Small intestine (tissue), 7 donors: ENCODE results near the gene EYS. TPM values are rescaled to one million over a fixed set of nuclear protein-coding genes. Genes with fewer than 3 reads are reported as not detected.
A peak's percentile ranks its signal among the peaks of the same experiment; 100 is the strongest.
"Not testable (repeated sequence)": the region's sequence is repeated elsewhere in the genome, so short reads cannot be mapped to it uniquely, and the experiment has no call there.

Source experiments
- DNase-seq, 2 donors: peaks; one replicate each; pipeline versions ENCODE4 v3.0.0 to v3.0.0-alpha.2; 2013
- FAIRE-seq: peaks from 2 replicates; lab custom pipeline; 2012; peaks lifted over from hg19 to GRCh38; lab: Jason Lieb, UNC
- H3K27ac ChIP-seq, 3 donors: one replicate each; pipeline ENCODE4 v1.5.1; 2013; ENCODE audit warnings: low read length in 2 of 3, mild to moderate bottlenecking in 2 of 3, control low read depth in 1 of 3, inconsistent platforms in 1 of 3, low read depth in 1 of 3, moderate library complexity in 1 of 3
- H3K27me3 ChIP-seq, 3 donors: one replicate each; pipeline ENCODE4 v1.6.1; 2013; ENCODE audit warnings: low read length in 3 of 3, inconsistent platforms in 1 of 3; ENCODE audit not compliant: control insufficient read depth in 3 of 3, insufficient read depth in 3 of 3
- H3K36me3 ChIP-seq, 3 donors: one replicate each; pipeline ENCODE4 v1.6.1; 2013; ENCODE audit warnings: low read length in 3 of 3, inconsistent platforms in 1 of 3, low read depth in 1 of 3, mild to moderate bottlenecking in 1 of 3, moderate library complexity in 1 of 3; ENCODE audit not compliant: control insufficient read depth in 3 of 3, insufficient read depth in 2 of 3
- H3K4me1 ChIP-seq, 3 donors: one replicate each; pipeline ENCODE4 v1.6.1; 2013; ENCODE audit warnings: low read length in 2 of 3, inconsistent platforms in 1 of 3, low read depth in 1 of 3, mild to moderate bottlenecking in 1 of 3, moderate library complexity in 1 of 3; ENCODE audit not compliant: control insufficient read depth in 3 of 3, insufficient read depth in 2 of 3
- H3K4me3 ChIP-seq, 3 donors: one replicate each; pipeline ENCODE4 v1.5.1; 2013; ENCODE audit warnings: low read length in 3 of 3, control low read depth in 1 of 3, inconsistent platforms in 1 of 3, low read depth in 1 of 3, mild to moderate bottlenecking in 1 of 3, moderate library complexity in 1 of 3
- H3K9me3 ChIP-seq, 2 donors: one replicate each; pipeline ENCODE4 v1.6.1; 2013; ENCODE audit warnings: low read depth in 1 of 2, low read length in 1 of 2; ENCODE audit not compliant: control insufficient read depth in 2 of 2, insufficient read depth in 1 of 2
- WGBS, 3 donors: extraction: QIAGEN DNeasy Blood & Tissue Kit; methylation state at CpG; one replicate each; pipeline ENCODE4 v1.1.7; 2013; 5-methylcytosine and 5-hydroxymethylcytosine counted together
- polyA plus RNA-seq, 4 donors: library from polyadenylated mRNA; stranded (reverse) in 3 of 4; unstranded in 1 of 4; fragments of 200-250 nt in 3 of 4; fragments of 120-200 nt in 1 of 4; gene quantifications; one replicate each; pipeline versions ENCODE4 v1.2.1 to v1.2.3, GENCODE V29; 2013
- donor health status: healthy with polysubstance abuse.
- donor health status: control.
- donor health status: control.
- donor health status: Bipolar disorder and iron deficiency.
- donor health status: healthy.

Gene EYS
- polyA plus RNA-seq, 4 donors, result 0.78 TPM; not detected in 3

DNA sequence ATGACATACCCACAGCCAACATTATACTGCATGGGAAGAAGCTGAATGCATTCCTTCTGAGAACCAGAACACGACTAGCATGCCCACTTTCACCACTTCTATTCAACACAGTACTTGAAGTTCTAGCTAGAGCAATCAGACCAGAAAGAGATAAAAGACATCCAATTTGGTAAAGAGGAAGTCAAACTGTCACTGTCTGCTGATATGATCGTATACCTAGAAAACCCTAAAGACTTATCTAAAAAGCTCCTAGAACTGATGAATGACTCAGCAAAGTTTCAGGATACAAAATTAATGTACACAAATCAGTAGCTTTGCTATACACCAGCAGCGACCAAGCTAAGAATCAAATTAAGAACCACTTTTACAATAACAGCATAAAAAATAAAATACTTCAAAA lies 60.5 kb downstream of the EYS start:
- Histone ChIP-seq H3K36me3 (no peaks in the 10 kb centered on the region), H3K4me3 (no peak overlapping the region), H3K27me3 (no peaks in the 10 kb centered on the region), H3K4me1 (no peaks in the 10 kb centered on the region), H3K9me3 (no peaks in the 10 kb centered on the region), H3K27ac (no peak overlapping the region)
- DNase-seq (no peak), FAIRE-seq (no peak)
- 49 to 69% (median 65%) methylated on average over 3 of the region's 3 CpGs for WGBS, 3 donors

GRCh38 chr6:65642776-65643175 lies 64.2 kb downstream of the EYS start:
- Histone ChIP-seq H3K9me3 (no peaks in the 10 kb centered on the region), H3K27me3 (no peaks in the 10 kb centered on the region), H3K27ac (no peak overlapping the region), H3K4me3 (no peak overlapping the region), H3K36me3 (no peaks in the 10 kb centered on the region), H3K4me1 (no peaks in the 10 kb centered on the region)
- DNase-seq (no peak), FAIRE-seq (no peak)
- 83 to 99% (median 93%) methylated on average over 1 of the region's 1 CpG for WGBS, 3 donors

- peak in 1 of 2 donors; percentile 26 for DNase-seq
- 83 to 91% (median 90%) methylated on average over 22 of the region's 22 CpGs for WGBS, 3 donors
- FAIRE-seq, result no peak
- H3K27me3 ChIP-seq, result no peaks in the 10 kb centered on the region
- H3K9me3 ChIP-seq, result no peaks in the 10 kb centered on the region
- H3K4me3 ChIP-seq, result no peak overlapping the region
- H3K4me1 ChIP-seq, result no peaks in the 10 kb centered on the region
- no peaks in the 10 kb centered on the region for H3K36me3 ChIP-seq
- no peak overlapping the region for H3K27ac ChIP-seq
These were observed 68.8 kb downstream of the EYS start for GRCh38 chr6:65638047-65638831.

- H3K27me3 ChIP-seq, result no peaks in the 10 kb centered on the region
- H3K36me3 ChIP-seq, result no peaks in the 10 kb centered on the region
- no peaks in the 10 kb centered on the region for H3K9me3 ChIP-seq
- no peak overlapping the region for H3K4me3 ChIP-seq
- 81 to 84% (median 82%) methylated on average over 12 of the region's 12 CpGs for WGBS, 3 donors
- H3K27ac ChIP-seq, result no peak overlapping the region
- FAIRE-seq (no peak), DNase-seq (no peak)
- H3K4me1 ChIP-seq, result no peaks in the 10 kb centered on the region
These were observed 69.6 kb downstream of the EYS start for GRCh38 chr6:65637289-65638046.

GRCh38 chr6:65633501-65633900 lies 73.5 kb downstream of the EYS start:
- H3K4me1 ChIP-seq, result no peaks in the 10 kb centered on the region
- H3K36me3 ChIP-seq, result no peaks in the 10 kb centered on the region
- 61 to 87% (median 78%) methylated on average over 1 of the region's 1 CpG for WGBS, 3 donors
- no peak overlapping the region for H3K27ac ChIP-seq
- DNase-seq (no peak), FAIRE-seq (no peak)
- H3K4me3 ChIP-seq, result no peak overlapping the region
- H3K9me3 ChIP-seq, result no peaks in the 10 kb centered on the region
- no peaks in the 10 kb centered on the region for H3K27me3 ChIP-seq

- DNase-seq (no peak), FAIRE-seq (no peak)
- 57 to 79% (median 69%) methylated on average over 2 of the region's 2 CpGs for WGBS, 3 donors
- no peak overlapping the region for H3K4me3 ChIP-seq
- no peaks in the 10 kb centered on the region for H3K36me3 ChIP-seq
- H3K27me3 ChIP-seq, result no peaks in the 10 kb centered on the region
- no peaks in the 10 kb centered on the region for H3K4me1 ChIP-seq
- no peak overlapping the region for H3K27ac ChIP-seq
- peaks cover 0 to 3% of the 10 kb centered on the region in 2 donors for H3K9me3 ChIP-seq
These were observed 75.3 kb downstream of the EYS start for GRCh38 chr6:65631711-65632110.

DNA sequence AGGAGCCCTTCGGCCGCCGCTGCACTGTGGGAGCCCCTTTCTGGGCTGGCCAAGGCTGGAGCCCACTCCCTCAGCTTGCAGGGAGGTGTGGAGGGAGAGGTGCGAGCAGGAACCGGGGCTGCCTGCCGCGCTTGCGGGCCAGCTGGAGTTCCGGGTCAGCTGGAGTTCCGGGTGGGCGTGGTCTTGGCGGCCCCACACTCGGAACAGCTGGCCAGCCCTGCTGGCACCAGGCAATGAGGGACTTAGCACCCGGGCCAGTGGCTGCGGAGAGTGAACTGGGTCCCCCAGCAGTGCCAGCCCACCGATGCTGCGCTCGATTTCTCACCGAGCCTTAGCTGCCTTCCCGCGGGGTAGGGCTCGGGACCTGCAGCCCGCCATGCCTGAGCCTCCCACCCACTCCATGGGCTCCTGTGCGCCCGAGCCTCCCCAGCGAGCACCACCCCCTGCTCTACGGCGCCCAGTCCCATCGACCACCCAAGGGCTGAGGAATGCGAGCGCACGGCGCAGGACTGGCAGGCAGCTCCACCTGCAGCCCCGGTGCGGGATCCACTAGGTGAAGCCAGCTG lies 79.5 kb downstream of the EYS start:
- not testable (repeated sequence) for H3K9me3 ChIP-seq, FAIRE-seq, H3K4me1 ChIP-seq, DNase-seq, H3K36me3 ChIP-seq, H3K27ac ChIP-seq, H3K27me3 ChIP-seq, H3K4me3 ChIP-seq
- WGBS, 3 donors, result 86 to 94% (median 91%) methylated on average over 26 to 33 of the region's 35 CpGs

DNA sequence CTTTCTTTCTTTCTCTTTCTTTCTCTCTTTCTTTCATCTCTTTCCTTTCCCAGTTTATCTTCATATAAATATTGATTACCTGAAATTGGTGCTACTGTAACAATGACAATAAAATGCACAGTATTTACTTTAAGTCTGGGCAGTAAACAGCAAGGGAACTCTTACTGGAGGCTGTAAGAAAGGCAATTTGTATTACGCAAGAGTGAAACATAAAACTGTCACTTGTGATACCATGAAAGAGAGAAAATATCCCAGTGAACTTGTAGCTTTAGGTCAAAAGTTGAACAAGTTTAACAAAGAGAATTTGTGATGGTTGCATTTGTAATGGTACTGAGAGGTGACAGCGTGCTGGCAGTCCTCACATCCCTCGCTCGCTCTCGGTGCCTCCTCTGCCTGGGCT lies 80.0 kb downstream of the EYS start:
- FAIRE-seq (no peak), DNase-seq (no peak)
- peaks cover 0 to 3% of the 10 kb centered on the region in 2 donors for H3K9me3 ChIP-seq
- WGBS, 3 donors, result 78 to 92% (median 79%) methylated on average over 5 of the region's 5 CpGs
- H3K27ac ChIP-seq, result no peak overlapping the region
- H3K36me3 ChIP-seq, result no peaks in the 10 kb centered on the region
- no peak overlapping the region for H3K4me3 ChIP-seq
- H3K27me3 ChIP-seq, result no peaks in the 10 kb centered on the region
- H3K4me1 ChIP-seq, result no peaks in the 10 kb centered on the region
